Cardiac fibroblast (primary cell): ENCODE results near the gene SNTG2.

ENCODE experiments used
- DNase-seq, 2 donors: peaks; one replicate each; pipeline versions ENCODE4 v3.0.0 to v3.0.0-alpha.2; 2010; ENCODE audit warnings: low read depth in 2 of 2
- H3K4me3 ChIP-seq, 2 donors: replicated peaks in 1 of 2; 1 replicate in 1 of 2; 2 replicates in 1 of 2; pipeline ENCODE4 v1.5.1; 2011; ENCODE audit warnings: low read depth in 2 of 2, low read length in 2 of 2, mild to moderate bottlenecking in 2 of 2, moderate library complexity in 1 of 2
- CTCF ChIP-seq: IDR thresholded peaks from one replicate; pipeline ENCODE4 v1.5.1; 2011; ENCODE audit warnings: low read depth, mild to moderate bottlenecking, low read length, inconsistent platforms

Gene SNTG2

GRCh38 chr2:1051075-1051474, 100.4 kb downstream of the SNTG2 start:
- no peak overlapping the region for H3K4me3 ChIP-seq
- peak; percentile 45 for TF ChIP-seq CTCF
- DNase-seq, result peak; percentile 12 to 37

DNA sequence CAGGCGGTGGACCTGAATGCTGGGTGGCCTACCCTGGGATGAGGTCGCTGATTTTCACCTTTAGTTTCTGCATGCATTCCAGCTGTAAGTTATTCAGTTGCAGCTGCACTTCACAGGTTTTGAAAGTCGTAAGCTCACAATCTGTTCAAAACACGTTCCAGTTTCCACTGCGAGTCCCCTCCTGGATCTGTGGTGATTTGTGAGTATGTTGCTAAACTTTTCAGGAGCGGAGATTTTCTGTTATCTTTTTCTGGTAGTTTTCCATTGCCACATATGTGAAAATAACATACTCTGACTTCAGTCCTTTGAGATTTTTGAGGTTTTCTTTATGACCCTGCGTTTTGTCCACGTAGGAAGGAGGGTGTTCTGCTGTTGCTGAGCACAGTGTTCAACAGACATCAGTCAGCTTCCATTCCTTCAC, 102.1 kb downstream of the SNTG2 start:
- peak; percentile 26 to 30 for DNase-seq
- TF ChIP-seq CTCF, result no peak
- H3K4me3 ChIP-seq, result no peak overlapping the region

DNA sequence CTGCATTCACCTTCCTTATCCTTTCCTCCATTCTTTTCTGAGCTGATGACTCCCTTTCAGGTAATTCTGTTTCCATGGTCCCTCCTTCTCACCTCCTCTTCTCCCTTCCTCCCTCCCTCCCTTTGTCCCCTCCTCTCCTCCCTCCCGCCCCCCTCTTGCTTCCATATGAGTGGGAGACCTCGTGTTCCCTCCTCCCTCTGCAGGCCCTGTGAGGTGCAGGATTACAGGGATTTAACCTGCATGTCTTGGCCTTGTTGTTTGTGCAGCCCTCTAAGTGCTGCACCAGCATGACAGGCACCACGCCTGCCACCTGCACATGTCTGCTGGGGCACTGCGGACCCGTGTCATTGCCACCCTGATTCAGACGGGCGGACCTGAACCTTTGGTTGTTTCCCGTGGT, 103.1 kb downstream of the SNTG2 start:
- no peak overlapping the region for H3K4me3 ChIP-seq
- TF ChIP-seq CTCF, result no peak
- no peak for DNase-seq

GRCh38 chr2:1054399-1054798, 103.8 kb downstream of the SNTG2 start:
- no peak overlapping the region for H3K4me3 ChIP-seq
- DNase-seq, result no peak
- no peak for TF ChIP-seq CTCF

DNA sequence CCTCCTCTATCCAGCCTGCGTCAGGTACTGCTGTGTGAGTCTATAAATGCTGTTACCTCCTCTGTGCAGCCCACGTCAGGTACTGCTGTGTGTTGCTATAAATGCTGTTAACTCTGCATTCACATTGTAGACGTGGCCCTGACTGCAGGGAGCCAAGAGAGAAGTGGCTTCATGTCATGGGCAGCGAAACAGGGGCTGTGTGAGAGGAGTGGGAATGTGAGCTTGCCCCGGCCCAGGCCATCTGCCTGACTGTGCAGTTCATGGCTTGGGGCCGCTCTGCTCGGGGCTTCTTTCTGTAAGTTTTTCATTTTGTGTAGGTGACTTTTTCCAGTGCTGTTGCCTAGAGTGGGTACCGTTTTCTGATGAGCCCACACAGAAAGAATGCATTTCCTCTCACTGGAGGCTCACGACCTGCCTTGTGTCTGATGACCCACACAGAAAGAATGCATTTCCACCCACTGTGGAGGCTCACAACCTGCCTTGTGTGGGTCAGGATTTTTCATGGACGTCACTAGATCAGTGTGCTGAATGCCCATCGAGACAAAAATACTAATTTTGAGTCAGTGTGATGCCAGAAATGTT, 104.5 kb downstream of the SNTG2 start:
- peak; percentile 62 to 81 for DNase-seq
- no peak overlapping the region for H3K4me3 ChIP-seq
- no peak for TF ChIP-seq CTCF

DNA sequence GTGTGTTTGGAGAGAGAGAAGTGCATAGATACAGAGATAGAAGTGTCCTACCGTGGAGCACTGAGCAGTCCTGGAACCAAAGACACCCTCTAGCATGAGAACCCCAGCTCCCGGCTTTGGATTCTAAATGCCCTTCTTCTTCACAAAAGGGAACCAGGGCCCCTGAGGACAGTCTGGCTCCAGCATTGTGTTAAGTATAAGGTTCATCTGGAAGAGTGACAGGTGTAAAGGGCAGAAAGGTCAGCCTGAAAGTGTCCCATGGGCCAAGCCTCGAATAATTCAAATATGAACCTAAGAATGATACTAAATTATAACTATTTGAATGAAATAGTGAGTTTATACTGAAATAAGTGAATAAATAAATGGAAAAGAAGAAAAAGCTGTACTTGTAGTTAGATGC, 109.7 kb downstream of the SNTG2 start:
- no peak overlapping the region for H3K4me3 ChIP-seq
- no peak for DNase-seq
- TF ChIP-seq CTCF, result no peak

DNA sequence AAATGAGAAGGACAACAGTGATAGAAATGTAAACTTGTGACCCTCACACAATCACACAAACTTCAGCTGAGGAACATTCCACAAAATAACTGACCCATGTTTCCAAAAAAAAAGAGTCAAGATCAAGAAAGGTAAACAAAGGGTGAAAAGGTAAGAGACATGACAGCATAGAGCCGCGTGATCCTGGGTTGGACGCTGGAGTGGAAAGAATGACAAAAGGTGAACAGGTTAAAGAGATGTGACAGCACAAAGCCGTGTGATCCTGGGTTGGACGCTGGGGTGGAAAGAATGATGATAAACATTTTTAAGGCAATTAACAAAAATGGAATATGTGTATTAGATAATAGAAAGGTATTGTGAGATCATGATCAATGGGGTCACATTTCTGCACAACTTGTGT, 110.3 kb downstream of the SNTG2 start:
- no peak for DNase-seq
- no peak for TF ChIP-seq CTCF
- no peak overlapping the region for H3K4me3 ChIP-seq
